ENCODE measurements around the gene RXRG. TPM values are rescaled to one million over a fixed set of nuclear protein-coding genes. Genes with fewer than 3 reads are reported as not detected.

RXRG gene
- total and polyA plus RNA-seq, 2 experiments from 2014 or later, result 0.07 to 1.5 TPM

DNA sequence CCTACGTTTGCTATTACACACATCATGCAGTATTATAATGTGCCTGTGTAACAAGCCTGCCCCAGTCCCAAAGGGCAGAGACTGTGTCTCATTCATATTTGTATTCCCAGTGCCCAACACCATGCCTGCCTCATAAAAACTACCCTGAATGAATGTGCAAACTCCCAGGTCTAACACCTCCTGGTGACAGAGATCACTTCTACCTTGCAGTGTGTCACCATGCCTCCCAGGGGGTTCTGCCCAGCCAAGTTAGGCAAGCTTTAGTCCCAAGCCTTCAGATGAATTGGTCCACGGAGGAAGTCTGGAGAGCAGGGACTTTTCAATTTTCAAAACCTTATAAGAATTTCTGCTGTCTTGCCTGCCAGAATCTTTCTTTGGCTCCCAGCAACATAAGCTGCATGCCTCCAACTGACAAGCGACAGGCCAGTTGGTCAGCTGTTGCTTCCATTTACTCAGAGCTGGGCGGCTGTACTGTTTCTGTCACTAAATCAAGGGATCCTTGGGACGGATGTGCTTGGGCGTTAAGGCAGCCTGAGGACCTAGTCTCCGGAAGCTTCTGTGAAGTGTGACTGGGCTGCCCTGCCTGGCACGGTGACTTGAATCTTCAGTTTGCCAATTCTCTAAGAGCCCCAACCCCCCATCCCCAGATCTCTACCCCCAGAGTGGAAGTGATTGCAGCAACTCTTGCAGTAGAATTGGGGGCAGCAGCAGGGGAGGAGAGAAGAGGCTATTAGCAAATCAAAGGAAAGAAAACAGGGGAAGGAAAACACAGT lies 1.2 kb downstream of the RXRG start:
- DNase-seq (ENCODE audit: low spot score), result no peak
- Histone ChIP-seq H3K9me2 (replicated peaks; ENCODE audit: insufficient read depth) (no peaks in the 10 kb centered on the region), H3K4me2 (no peak overlapping the region), H3K79me2 (no peaks in the 10 kb centered on the region), H3K9me3 (ENCODE audit: low read depth) (no peaks in the 10 kb centered on the region), H3K4me3 (no peak overlapping the region), H4K20me1 (ENCODE audit: insufficient read depth, poor library complexity, severe bottlenecking) (no peaks in the 10 kb centered on the region), H3K4me1 (ENCODE audit: insufficient read depth) (peaks cover 5% of the 10 kb centered on the region), H3K27me3 (peaks cover 53% of the 10 kb centered on the region), H3K36me3 (replicated peaks; ENCODE audit: insufficient read depth, low read depth) (no peaks in the 10 kb centered on the region), H3K27ac (no peak overlapping the region), H2AFZ (no peak overlapping the region)
- no peak for TF ChIP-seq EZH2 (IDR thresholded peaks at IDR 0.05; ENCODE audit: borderline replicate concordance)
- WGBS (ENCODE audit: low lambda C conversion rate, missing lambda C conversion rate), result 22% methylated on average over 8 of the region's 8 CpGs

DNA sequence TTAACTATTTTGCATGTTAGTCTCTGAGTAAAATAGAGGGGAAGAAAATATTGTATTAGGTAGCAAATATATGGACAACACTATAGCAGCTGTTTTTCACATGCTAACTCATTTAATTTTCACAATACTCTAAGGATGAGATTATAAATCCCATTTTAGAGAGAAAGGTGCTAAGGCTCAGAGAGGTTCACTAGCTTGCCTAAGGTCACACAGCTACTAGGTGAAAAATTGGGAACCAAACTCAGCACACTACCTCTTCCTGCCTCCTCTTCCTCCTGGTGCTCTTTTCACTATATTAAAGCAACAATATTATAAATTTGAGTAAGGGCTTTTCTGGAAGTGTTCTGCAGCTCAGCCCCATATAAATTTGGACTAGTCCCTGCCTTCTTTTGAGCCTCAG lies 2.3 kb downstream of the RXRG start:
- Histone ChIP-seq H3K4me1 (ENCODE audit: insufficient read depth) (peaks cover 5% of the 10 kb centered on the region), H3K79me2 (no peaks in the 10 kb centered on the region), H4K20me1 (ENCODE audit: insufficient read depth, poor library complexity, severe bottlenecking) (no peaks in the 10 kb centered on the region), H3K4me2 (no peak overlapping the region), H3K4me3 (no peak overlapping the region), H3K27me3 (peaks cover 58% of the 10 kb centered on the region), H3K27ac (no peak overlapping the region), H3K9me2 (replicated peaks; ENCODE audit: insufficient read depth) (no peaks in the 10 kb centered on the region), H3K36me3 (replicated peaks; ENCODE audit: insufficient read depth, low read depth) (no peaks in the 10 kb centered on the region), H2AFZ (no peak overlapping the region), H3K9me3 (ENCODE audit: low read depth) (no peaks in the 10 kb centered on the region)
- TF ChIP-seq EZH2phosphoT487 (IDR thresholded peaks at IDR 0.05; ENCODE audit: low read depth, severe bottlenecking, unreplicated experiment), result no peak
- TF ChIP-seq, protein P1, sequence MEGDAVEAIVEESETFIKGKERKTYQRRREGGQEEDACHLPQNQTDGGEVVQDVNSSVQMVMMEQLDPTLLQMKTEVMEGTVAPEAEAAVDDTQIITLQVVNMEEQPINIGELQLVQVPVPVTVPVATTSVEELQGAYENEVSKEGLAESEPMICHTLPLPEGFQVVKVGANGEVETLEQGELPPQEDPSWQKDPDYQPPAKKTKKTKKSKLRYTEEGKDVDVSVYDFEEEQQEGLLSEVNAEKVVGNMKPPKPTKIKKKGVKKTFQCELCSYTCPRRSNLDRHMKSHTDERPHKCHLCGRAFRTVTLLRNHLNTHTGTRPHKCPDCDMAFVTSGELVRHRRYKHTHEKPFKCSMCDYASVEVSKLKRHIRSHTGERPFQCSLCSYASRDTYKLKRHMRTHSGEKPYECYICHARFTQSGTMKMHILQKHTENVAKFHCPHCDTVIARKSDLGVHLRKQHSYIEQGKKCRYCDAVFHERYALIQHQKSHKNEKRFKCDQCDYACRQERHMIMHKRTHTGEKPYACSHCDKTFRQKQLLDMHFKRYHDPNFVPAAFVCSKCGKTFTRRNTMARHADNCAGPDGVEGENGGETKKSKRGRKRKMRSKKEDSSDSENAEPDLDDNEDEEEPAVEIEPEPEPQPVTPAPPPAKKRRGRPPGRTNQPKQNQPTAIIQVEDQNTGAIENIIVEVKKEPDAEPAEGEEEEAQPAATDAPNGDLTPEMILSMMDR (IDR thresholded peaks at IDR 0.05; ENCODE audit: poor library complexity), result no peak
- TF ChIP-seq EZH2 (IDR thresholded peaks at IDR 0.05; ENCODE audit: borderline replicate concordance), result no peak
- DNase-seq (ENCODE audit: low spot score), result no peak

DNA sequence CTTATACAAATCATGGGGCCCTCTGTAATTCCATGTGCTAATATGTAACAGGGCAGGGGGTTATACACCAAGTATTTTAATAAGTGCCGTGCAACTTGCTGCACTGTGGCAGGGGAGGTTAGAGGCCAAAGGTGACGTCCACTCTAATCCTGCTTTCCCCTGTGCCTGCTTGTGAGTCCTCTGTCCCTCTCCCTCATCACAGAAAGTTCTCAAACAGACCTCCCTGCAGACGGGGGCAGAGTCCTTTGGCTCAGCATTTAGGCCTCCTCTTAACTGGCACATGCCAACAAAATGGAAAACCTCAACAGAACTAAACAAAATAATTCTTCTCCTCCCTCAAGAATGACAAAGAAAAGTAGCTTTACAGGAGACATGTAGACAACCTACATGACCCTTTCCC lies 2.9 kb downstream of the RXRG start:
- Histone ChIP-seq H2AFZ (no peak overlapping the region), H3K27me3 (peaks cover 62% of the 10 kb centered on the region), H4K20me1 (ENCODE audit: insufficient read depth, poor library complexity, severe bottlenecking) (no peaks in the 10 kb centered on the region), H3K79me2 (no peaks in the 10 kb centered on the region), H3K4me1 (ENCODE audit: insufficient read depth) (peaks cover 5% of the 10 kb centered on the region), H3K4me2 (no peak overlapping the region), H3K9me3 (ENCODE audit: low read depth) (no peaks in the 10 kb centered on the region), H3K4me3 (no peak overlapping the region), H3K36me3 (replicated peaks; ENCODE audit: insufficient read depth, low read depth) (no peaks in the 10 kb centered on the region), H3K9me2 (replicated peaks; ENCODE audit: insufficient read depth) (no peaks in the 10 kb centered on the region), H3K27ac (no peak overlapping the region)
- TF ChIP-seq EZH2 (IDR thresholded peaks at IDR 0.05; ENCODE audit: borderline replicate concordance), result no peak
- TF ChIP-seq EZH2phosphoT487 (IDR thresholded peaks at IDR 0.05; ENCODE audit: low read depth, severe bottlenecking, unreplicated experiment), result no peak
- TF ChIP-seq, protein P1 (IDR thresholded peaks at IDR 0.05; ENCODE audit: poor library complexity), result no peak
- DNase-seq (ENCODE audit: low spot score), result no peak
- WGBS (ENCODE audit: low lambda C conversion rate, missing lambda C conversion rate), result 69% methylated on average over 3 of the region's 3 CpGs

DNA sequence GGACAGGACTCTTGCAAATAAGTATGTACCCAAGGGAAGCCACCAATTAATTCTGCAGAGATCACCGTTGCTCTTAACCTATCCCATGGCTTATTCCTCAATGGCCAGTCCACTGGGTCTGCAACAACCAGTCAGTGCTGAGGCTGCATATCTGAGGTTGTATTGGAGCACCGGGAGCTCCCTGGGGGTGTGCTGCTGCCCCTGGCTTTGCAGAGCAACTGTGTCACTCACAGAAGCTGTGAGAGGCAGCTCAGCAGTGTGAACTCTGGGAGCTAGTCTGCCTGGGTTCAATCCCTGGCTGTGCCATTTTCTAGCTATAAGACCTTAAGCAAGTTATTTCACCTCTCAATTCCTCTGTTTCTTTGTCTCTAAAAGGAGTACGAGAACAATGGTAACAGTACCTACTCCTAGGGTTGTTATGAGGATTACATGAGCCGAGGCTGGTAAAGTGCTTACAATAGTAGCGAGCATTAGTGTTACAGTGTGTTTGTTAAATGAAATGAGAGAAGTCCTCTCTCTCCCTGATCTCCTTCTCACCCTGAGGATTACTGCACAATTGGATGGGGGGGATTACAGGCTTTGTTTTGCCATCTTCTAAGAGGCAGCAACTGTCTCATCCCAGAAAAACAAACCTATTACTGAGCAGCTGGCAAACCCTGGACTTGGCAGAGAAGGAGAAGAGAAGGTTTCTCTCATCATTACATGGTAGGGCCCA lies 3.6 kb downstream of the RXRG start:
- TF ChIP-seq EZH2phosphoT487 (IDR thresholded peaks at IDR 0.05; ENCODE audit: low read depth, severe bottlenecking, unreplicated experiment) (no peak), EZH2 (IDR thresholded peaks at IDR 0.05; ENCODE audit: borderline replicate concordance) (no peak)
- TF ChIP-seq, protein P1 (IDR thresholded peaks at IDR 0.05; ENCODE audit: poor library complexity), result no peak
- Histone ChIP-seq H4K20me1 (ENCODE audit: insufficient read depth, poor library complexity, severe bottlenecking) (no peaks in the 10 kb centered on the region), H3K27me3 (peaks cover 58% of the 10 kb centered on the region), H3K4me1 (ENCODE audit: insufficient read depth) (peaks cover 5% of the 10 kb centered on the region), H3K36me3 (replicated peaks; ENCODE audit: insufficient read depth, low read depth) (no peaks in the 10 kb centered on the region), H3K9me2 (replicated peaks; ENCODE audit: insufficient read depth) (no peaks in the 10 kb centered on the region), H3K4me2 (no peak overlapping the region), H3K4me3 (no peak overlapping the region), H3K9me3 (ENCODE audit: low read depth) (no peaks in the 10 kb centered on the region), H3K79me2 (no peaks in the 10 kb centered on the region), H2AFZ (no peak overlapping the region), H3K27ac (no peak overlapping the region)
- DNase-seq (ENCODE audit: low spot score), result no peak
- 73% methylated on average over 5 of the region's 5 CpGs for WGBS (ENCODE audit: low lambda C conversion rate, missing lambda C conversion rate)

All from hepatocyte (in vitro differentiated cells).